Cardiac ventricle fibroblast (primary cell): Measurements from ENCODE around the gene ANKS1B. TPM values are rescaled to one million over a fixed set of nuclear protein-coding genes. Genes with fewer than 3 reads are reported as not detected.

ENCODE experiments used
- total RNA-seq: library from RNA; depleted of rRNA; stranded (reverse); fragments of >200 nt; gene quantifications from 2 replicates; pipeline ENCODE4 v1.2.3, GENCODE V29; 2015

Gene ANKS1B
- total RNA-seq, result 7.8 and 10.9 TPM in 2 replicates

GRCh38 chr12:99984271-99985128 lies at the start of gene ANKS1B:
TSS of gene ANKS1B (minus strand) at chr12:99984936. CDS start at chr12:99984237, 699 bp downstream.

DNA sequence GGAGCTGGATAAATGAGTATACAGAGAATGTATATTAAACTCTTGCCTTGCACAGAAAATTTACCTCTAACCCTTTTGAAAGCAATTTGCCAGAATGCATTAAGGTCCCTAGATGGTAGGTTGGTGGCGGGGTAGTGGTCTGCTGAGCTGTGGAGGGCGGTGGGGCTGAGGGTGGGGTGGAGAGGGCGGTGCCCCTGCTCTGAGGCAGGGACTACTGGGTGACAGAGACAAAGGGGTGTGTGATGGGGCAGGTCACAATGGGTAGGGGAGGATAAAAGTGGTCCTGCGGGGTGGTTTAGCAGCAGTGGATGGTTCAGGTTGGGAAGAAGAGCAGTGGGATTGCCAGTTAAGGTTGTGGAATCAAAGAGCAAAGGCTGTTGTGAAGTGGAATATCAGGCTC lies 337.3 kb downstream of the ANKS1B start, which contains the start of gene GARIN6:
TSS of gene GARIN6 (plus strand) at position 301 of the 400 bp plus-strand sequence. CDS start 422 bp downstream, outside the sequence.

Other genes with a start within 250 kb of the ANKS1B start
- gene BLTP3B, start 157.9 kb upstream of the ANKS1B start, total RNA-seq, result 18.4 and 22.2 TPM in 2 replicates
- 10.1 and 16.4 TPM in 2 replicates for gene ACTR6, start 215.9 kb upstream of the ANKS1B start, total RNA-seq